ENCODE data around the gene AACS.

- TF ChIP-seq POLR2A (IDR thresholded peaks at IDR 0.05; ENCODE audit: low read depth, low read length) (no peak), SMC3 (IDR thresholded peaks at IDR 0.05; ENCODE audit: low read depth, low read length) (no peak)
Observed at GRCh38 chr12:125033288-125033687, 31.9 kb upstream of the AACS start.
